HG03342 (cell line): Measurements from ENCODE around the gene MCF2L.
"Not testable (repeated sequence)": the region's sequence is repeated elsewhere in the genome, so short reads cannot be mapped to it uniquely, and the experiment has no call there.

Experiments
- ATAC-seq: cut with Tn5 transposase; IDR thresholded peaks from one replicate; pipeline ENCODE4 v1.9.1; 2021; ENCODE audit warnings: mild to moderate bottlenecking, moderate library complexity; ENCODE audit not compliant: unreplicated experiment

MCF2L gene

DNA sequence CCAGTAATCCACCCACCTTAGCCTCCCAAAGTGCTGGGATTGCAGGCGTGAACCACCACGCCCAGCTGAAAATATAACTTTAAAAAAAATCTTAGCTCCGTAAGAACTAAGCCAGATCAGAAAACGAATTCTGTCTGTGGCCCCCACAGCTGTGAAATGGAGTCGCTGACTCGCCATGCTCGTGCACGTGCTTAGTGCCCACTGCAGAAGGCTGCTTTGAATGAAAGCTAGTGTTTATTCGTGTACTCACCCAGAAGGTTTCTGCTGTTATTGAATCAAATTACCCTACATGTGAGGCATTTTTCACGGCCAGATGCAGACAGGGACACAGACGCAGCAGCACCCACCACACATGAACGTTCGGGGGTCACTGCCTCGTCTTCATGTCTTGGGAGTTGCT lies 74.9 kb downstream of the MCF2L start:
- no peak for ATAC-seq

DNA sequence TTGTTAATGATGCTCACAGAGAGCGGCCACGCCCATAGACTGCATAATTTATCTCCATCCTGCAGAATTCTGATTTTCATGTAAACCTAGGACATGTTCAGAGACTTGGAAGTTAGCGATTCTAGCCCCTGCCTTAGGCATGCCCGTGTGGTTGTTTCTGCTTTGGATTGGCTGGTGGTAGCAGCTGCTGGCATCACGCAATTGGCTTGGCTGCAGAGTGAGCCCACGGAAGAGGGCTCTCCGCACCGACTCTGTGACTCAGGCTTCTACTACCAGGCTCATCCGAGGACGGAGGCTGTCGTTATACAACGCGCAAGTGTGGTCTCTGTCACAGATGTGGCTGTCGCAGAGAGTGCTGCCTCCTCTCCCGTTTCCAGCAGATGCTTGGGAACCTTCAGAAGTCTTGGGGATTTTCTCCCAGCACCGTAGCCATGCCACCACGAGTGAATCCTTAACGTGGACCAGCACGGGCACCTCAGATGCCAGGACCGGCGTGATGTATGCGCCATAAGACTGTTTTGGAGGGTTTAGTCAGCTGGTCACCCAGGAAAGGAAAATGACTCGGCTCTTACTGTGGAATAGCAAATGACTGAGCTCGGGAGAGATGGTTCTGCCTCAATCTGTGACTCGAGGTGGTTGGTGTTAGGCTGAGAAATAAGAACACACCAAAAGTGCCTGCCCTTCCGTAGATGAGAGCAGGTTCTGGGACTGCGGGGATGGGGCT lies 75.5 kb downstream of the MCF2L start:
- ATAC-seq: no peak

DNA sequence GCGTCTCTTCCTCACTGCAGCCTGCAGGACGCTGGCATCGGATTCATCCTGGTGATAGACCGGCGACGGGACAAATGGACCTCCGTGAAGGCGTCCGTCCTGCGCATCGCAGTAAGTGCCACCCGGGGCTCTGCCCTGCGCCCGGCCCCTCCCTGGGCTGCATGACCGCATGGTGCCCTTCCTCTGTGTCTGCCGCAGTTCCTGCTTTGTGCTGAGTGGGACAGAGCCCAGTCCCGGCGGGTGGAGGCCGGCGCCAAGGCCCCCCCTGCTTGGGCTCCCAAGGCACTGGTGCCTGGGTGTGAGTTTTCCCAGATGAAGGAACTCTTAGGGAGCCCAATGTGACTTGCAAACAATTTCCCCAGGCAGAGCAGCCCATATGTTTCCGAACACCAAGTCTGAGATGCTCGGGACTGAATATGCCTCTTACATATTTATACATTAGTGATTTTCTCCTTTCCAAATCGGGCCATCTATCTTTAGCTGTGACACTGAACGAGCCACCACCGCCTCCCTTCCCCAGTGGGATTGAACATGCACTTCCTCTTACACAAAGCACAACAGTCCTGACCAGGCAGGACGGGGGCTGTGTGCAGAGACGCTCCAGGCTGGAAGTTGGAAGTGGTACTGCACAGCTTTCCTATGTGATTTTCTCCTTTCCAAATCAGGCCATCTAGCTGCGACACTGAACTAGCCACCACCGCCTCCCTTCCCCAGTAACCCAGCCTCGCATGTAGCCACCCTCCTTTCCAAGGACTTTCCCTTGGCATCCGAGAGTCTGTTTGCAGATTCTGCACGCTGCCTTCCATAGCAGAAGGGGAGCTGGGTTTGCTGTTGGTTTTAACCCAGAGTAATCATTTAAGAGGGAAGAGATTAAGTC lies 76.5 kb downstream of the MCF2L start:
- no peak for ATAC-seq

GRCh38 chr13:113046128-113046882 lies 77.3 kb downstream of the MCF2L start:
- no peak for ATAC-seq

DNA sequence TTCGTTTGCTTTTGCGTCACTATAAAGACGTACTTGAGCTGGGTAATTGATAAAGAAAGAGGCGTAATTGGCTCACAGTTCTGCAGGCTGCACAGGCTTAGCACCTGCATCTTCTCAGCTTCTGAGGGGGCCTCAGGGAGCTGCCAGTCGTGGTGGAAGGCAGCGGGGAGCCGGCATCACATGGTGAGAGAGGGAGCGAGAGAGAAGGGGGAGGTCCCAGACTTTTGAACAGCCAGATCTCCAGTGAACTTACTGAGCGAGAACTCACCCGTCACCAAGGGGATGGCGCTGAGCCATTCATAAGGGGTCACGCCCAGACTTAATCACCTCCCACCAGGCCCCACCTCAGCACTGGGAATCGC lies 77.8 kb downstream of the MCF2L start:
- no peak for ATAC-seq

DNA sequence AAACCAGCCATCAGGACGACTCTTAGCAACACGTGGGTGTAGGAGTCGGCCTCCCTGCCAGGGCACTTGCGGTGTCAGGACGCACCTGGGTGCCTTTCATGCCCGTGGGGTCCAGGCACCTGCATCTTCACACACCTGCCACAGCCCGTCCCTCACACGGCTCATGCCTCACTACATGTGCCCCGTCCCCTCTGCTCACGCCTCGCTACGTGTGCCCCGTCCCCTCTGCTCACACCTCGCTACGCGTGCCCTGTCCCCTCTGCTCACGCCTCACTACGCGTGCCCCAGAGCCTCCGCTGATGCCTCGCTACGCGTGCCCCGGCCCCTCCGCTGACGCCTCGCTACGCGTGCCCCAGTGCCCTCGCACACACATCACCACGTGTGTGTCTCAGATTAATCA lies 78.6 kb downstream of the MCF2L start:
- no peak for ATAC-seq

DNA sequence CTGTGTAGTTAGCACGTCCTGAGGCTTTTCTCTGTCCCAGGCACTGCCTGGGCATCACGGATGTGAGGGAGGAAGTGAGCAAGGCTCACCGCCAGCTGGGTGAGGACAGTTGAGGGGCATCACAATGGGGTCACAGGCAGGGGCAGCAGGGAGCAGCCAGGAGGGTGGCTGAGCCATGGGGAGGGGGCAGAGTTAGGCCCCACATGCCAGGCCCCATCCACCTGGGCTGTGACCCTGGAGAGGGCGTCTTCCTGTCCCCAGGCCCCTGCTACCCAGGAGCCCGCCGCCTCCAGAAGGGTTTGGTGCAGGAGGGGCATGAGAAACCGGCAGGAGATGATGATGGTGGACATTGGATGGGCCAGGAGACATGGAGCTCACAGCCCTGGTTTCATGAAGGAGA lies 79.8 kb downstream of the MCF2L start:
- no peak for ATAC-seq

- ATAC-seq: no peak
These were observed 80.5 kb downstream of the MCF2L start for GRCh38 chr13:113049521-113049941.

- ATAC-seq: no peak
These were observed 81.0 kb downstream of the MCF2L start for GRCh38 chr13:113049981-113050380.

DNA sequence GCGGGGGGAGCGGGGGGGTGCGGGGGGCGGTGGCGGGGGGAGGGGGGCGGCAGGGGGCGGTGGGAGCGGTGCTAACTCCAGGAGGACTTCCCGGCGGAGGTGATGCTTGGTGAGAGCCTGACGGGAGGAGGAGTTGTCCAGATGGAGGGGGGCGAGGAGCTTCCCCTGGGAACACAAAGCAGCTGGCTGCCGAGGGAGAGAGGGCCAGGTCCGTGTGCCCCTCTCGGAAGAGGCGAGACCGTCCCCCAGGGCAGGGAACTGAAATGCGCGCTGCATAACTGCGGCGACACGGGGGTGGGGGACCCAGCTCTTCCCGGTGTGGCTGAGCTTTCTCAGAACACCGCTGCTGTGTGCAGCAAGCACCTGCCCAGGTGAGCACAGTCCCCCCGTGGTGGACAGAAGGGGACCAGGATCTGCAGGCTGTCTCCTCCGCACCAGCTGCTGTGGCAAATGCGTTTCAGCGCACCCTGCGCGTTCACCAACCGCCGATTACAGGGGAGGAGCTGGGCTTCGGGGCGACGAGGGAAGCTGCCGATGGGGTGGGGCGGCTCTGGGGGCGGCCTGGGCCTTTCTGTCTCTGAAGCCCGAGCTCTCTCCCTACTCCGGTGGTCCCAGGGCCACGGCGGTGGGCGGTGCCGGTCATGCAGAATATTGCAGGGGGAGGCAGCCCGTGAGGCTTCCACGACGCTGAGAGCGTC lies 81.9 kb downstream of the MCF2L start:
- ATAC-seq: no peak

DNA sequence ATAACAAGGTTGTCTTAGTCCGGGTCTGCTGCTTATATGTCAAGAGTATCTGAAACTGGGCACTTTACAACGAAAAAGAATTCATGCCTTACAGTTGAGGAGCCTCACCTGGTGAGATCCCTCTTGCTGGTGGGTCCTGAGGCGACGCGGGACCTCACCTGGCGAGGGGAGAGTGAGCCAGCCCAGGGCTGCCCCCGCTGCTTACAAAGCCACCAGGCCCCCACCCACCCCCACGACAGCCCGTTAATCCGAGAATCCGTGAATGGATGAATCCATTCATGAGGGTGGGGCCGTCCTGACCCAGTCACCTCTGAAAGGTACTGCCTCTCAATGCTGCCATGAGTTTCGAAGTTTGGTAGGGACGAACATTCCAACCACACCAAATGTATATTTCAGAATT lies 82.6 kb downstream of the MCF2L start:
- no peak for ATAC-seq

DNA sequence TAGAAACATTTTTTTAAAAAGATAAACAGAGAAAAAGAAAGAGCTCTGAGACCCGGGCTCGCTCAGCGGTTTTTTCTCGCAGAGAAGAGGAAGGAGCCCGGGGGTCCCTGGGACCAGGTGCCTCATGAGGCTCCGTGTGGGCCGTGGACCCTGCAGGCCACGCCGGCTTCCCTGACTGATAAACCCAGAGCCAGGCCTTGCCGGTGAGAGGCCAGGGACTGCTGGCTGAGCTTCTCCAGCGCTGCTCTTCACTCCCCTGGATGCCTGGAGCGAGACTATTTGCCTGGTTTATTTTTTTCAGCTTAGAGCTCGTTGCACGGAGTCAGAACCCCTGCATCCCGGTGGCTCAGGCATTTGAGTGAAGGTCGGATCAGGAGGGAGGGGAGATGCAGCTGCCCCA lies 83.2 kb downstream of the MCF2L start:
- no peak for ATAC-seq

- no peak for ATAC-seq
These were observed 84.0 kb downstream of the MCF2L start for GRCh38 chr13:113052971-113053370.

DNA sequence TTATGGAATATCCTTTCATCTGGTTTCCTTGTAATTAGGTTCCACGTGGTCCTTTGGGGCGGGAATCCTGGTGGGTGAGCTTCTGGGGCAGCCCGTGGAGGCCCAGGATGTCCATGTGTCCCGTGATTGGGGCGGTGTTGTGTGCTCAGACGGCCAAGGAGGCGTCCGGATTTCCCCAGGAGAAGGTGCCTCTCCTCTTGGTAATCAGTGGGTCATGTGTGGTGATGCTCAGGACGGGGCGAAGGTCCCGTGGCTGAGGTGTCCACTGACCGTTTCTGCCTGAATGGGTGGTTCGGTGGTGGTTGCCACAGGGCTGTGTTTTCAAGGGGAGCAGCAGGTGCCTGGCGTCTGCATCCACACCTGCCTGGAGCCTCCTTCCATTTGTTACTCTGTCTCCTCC lies 84.4 kb downstream of the MCF2L start:
- no peak for ATAC-seq

GRCh38 chr13:113053801-113054604 lies 85.0 kb downstream of the MCF2L start:
- ATAC-seq: no peak

- no peak for ATAC-seq
These were observed 88.1 kb downstream of the MCF2L start for GRCh38 chr13:113057084-113057483.

- ATAC-seq: not testable (repeated sequence)
These were observed 88.5 kb downstream of the MCF2L start for GRCh38 chr13:113057559-113057958.

GRCh38 chr13:113058129-113058987 lies 89.3 kb downstream of the MCF2L start:
- ATAC-seq: no peak
